ENCODE measurements around the gene PEX10.
A peak's percentile ranks its signal among the peaks of the same experiment; 100 is the strongest.

Gene PEX10

GRCh38 chr1:2402420-2402819, 9.9 kb downstream of the PEX10 start:
- DNase-seq, result no peak

GRCh38 chr1:2400950-2401649, 11.3 kb downstream of the PEX10 start:
- no peak for DNase-seq

GRCh38 chr1:2400576-2400909, 11.8 kb downstream of the PEX10 start:
- DNase-seq, result no peak

- no peak for DNase-seq
Observed at GRCh38 chr1:2399890-2400575, 12.3 kb downstream of the PEX10 start.

- no peak for DNase-seq
Observed at GRCh38 chr1:2398871-2399270, 13.5 kb downstream of the PEX10 start.

- DNase-seq, result no peak
Observed at GRCh38 chr1:2397007-2397679, 15.2 kb downstream of the PEX10 start.

GRCh38 chr1:2396476-2396875, 15.9 kb downstream of the PEX10 start:
- DNase-seq, result peak; percentile 24

- DNase-seq, result no peak
Observed at GRCh38 chr1:2396059-2396458, 16.3 kb downstream of the PEX10 start.

- DNase-seq, result no peak
Observed at GRCh38 chr1:2395245-2395644, 17.1 kb downstream of the PEX10 start.

GRCh38 chr1:2394761-2395160, 17.6 kb downstream of the PEX10 start:
- DNase-seq, result no peak

- no peak for DNase-seq
Observed at GRCh38 chr1:2394220-2394619, 18.1 kb downstream of the PEX10 start.

- DNase-seq, result no peak
Observed at GRCh38 chr1:2393471-2393877, 18.9 kb downstream of the PEX10 start.

GRCh38 chr1:2392686-2393085, 19.7 kb downstream of the PEX10 start:
- DNase-seq, result no peak

- DNase-seq, result peak; percentile 53
Observed at GRCh38 chr1:2391931-2392509, 20.3 kb downstream of the PEX10 start.

- peak; percentile 99 for DNase-seq
Observed at GRCh38 chr1:2391041-2391930, 21.1 kb downstream of the PEX10 start, which contains the start of the genes MORN1 and RER1. Gene MORN1 (minus strand): TSS chr1:2391554. CDS start chr1:2391533, 21 bp downstream. Gene RER1 (plus strand): TSS chr1:2391841. CDS start chr1:2395791, 3,950 bp downstream.

- no peak for DNase-seq
Observed at GRCh38 chr1:2389644-2390043, 22.7 kb downstream of the PEX10 start.

- no peak for DNase-seq
Observed at GRCh38 chr1:2388004-2388913, 24.1 kb downstream of the PEX10 start.

- no peak for DNase-seq
Observed at GRCh38 chr1:2386636-2387611, 25.4 kb downstream of the PEX10 start.

- DNase-seq, result no peak
Observed at GRCh38 chr1:2385606-2386280, 26.6 kb downstream of the PEX10 start.
